HG02973 (cell line): ENCODE results near the gene RPTOR.

Experiments
- ATAC-seq: cut with Tn5 transposase; IDR thresholded peaks from one replicate; pipeline ENCODE4 v1.9.1; 2021; ENCODE audit warnings: moderate library complexity; ENCODE audit not compliant: unreplicated experiment

RPTOR gene

DNA sequence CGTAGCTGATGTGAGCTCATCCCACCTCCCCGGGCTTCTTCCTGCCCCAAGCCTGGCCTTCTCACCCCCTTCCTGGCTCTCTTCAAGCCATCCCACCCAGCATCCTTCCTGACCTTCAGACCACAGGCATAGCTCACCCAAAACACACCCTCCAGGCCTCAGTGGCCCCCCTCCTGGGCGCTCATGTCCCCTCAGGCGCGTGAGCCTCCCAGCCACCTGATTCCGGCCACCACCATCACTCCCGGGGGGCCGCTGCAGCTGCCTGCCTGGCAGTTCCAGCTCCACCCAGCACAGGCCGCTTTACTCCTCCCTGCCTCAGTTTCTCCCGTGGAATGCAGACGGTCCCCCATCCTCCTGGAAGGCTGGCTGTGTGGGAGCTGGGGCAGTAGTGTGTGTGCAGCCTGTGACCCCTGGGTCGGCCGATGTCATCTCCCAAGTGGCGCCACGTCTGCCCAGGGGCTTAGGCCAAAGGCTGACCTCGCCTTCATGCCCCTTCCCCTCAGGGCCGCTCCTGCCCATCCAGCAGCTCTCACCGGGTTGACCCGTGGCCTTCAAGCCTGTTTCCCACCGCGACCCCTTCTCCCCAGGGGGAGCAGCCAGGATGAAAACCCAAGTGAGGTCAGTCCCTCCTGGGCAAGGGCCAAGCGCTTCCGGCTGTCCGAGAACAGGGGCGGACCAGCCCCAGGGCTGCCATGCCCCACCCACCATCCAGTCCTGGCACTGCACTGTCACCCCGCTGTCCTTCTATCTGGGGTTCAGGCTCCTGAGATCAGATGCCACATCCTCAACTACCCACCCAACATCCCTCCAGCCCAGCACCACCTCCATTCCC lies 435.1 kb downstream of the RPTOR start:
- no peak for ATAC-seq

DNA sequence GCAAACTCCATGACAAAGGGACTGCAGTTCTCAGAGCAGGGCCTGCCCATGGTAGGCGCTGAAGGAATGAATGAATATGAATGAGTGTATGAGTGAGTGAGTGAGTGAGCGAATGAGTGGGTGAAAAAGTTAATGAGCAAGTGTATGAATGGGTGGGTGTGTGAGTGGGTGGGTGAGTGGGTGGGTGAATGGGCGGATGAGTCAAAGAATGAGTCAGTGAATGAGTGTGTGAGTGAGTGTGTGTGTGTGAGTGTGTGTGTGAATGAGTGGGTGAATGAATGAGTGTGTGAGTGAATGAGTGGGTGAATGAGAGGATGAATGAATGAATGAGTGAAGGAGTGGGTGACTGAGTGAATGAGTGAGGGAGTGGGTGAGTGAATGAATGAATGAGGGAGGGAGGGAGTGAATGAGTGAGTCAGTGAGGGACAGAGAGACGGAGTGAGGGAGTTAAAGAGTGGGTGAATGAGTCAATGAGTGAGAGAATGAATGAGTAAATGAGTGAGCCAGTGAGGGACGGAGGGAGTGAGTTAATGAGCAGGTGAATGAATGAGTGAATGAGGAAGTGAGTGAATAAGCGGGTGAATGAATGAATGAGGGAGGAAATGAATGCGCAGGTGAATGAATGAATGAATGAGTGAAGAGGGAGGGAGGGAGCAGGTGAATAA lies 435.9 kb downstream of the RPTOR start:
- ATAC-seq, result no peak

DNA sequence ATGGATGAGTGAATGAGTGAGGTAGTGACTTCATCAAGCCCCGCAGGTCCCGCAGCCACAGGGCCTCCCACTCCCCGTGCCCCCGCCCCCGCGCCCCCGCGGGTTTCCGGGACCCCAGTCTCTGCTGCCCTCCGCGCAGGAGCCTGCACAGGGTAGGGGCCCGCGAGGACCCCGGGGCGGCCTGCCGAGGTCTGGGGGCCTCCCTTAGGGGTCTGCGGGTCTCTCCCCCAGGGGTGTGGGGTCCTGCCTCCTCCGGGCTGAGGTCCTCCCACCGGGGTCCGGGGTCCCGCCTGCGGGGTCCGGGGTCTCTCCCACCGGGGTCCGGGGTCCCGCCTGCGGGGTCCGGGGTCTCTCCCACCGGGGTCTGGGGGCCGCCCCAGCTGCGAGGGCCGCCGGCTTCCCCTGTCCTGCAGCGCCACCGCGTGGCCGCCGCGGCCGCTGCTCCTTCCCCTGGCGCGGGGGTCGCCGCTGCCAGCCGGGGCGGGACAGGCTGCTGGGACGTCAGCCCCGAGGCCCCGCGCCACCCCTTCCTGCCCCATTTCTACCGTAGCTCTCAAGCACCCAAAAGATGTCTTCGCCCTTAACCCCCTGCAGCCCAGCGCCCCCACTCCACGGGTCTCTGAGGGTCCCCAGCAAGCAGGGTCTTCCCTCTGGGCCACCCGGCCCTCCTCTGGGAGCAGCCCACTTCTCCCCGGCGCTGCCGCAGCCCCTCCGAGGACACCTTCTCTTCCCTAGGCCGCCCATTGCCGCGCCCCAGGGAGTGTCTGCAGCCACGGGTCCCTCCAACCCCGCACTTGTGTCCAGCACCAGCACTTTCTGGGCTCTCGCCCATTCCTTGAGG lies 436.6 kb downstream of the RPTOR start:
- ATAC-seq, result no peak

DNA sequence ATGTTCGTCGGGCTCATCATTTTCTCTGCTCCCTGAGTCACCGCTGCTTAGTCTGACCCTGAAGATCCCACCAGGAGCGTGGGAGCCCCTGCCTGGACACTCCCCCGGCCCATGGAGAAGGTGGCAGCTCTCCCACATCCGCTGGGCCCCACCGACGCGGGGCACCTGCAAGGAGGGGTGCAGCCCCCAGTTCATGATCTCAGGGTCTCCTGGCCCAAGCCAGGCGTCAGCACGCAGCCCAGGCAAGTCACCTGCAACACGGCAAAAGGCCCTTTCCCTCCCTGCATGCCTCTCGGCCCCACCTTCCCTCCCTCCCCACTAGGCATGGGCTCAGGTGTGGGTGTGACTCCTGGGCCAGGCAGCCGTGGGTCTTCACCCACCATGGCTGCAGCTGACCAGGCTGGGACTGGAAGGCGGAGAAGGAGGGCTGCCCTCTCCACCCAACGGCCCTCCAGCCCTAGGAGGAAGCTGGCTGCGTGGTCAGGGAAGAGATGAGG lies 437.3 kb downstream of the RPTOR start:
- ATAC-seq, result no peak

DNA sequence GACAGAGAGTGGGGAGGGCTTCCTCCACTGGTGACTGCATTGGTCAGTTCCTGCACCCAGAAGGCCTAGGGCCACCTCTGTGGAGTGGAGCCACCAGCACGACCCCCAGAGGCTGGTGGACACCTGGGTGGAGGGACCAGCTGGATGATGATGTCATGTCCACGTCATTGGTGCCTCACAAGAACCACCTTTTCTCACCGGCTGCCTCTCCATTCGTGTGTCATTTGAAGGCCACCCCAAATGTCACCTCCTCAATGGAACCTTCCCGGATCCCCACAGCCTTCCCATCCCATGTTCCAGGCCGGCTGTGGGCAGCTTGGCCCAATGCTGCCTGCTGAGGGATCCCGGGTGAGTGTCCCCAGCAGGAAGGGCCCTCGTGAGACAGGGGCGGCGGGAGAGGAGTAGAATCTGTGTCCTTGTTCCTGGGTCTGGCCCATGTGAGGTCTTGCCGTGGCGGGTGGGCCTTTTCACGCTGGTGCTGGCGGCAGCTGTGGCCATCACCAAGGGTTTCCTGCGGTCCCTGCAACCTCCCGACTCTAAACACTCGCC lies 437.9 kb downstream of the RPTOR start:
- no peak for ATAC-seq

DNA sequence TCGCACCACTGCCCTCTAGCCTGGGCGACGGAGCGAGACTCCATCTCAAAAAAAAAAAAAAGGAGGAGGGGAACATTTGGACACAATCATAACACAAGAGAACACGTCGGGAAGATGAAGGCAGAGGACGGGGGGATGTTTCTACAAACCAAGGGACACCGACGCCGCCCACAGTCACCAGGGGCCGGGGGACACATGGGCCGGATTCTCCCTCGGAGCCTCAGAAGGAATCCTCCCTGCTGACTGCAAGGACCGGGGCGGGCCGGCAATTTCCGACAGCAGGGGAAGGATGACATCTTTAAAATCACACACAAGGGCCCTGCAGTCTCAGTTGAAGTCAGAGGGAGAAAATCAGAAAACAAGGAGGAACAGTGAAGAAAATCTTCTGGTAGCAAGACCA lies 438.9 kb downstream of the RPTOR start:
- ATAC-seq, result no peak

DNA sequence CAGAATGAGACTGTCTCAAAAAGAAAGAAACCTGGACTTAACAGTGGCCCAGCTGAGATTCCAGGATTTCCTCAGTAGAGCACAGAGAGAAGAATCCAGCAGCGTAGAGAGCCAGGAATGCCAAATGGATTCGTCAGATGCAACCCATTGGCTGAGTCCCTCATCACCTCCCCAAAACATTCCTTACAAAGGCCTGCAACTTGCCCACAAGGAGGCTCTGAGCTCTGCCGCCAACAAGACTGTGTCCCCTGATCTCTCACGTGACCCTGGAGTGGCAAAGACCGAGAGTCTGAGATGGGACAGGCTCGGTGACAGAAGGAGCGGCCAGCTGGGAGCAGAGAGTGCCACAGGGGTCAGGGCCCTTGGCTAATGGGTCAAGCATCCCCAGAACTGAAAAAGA lies 440.1 kb downstream of the RPTOR start:
- no peak for ATAC-seq

DNA sequence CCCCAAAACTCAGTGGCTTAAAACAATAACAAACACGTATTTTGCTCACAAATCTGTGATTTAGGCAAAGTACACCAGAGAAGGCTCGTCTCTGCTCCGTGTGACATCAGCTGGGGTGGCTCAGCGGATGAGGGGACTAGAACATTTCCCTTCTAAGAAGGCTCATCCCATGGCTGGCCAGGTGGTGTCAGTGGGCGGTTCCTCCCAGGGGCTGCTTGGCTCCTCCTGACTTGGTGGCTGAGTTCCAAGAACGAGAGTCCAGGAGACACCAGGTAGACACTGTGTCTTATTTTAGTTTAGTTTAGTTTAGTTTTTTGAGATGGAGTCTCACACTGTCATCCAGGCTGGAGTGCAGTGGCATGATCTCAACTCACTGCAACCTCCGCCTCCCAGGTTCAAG lies 441.4 kb downstream of the RPTOR start:
- ATAC-seq, result no peak

DNA sequence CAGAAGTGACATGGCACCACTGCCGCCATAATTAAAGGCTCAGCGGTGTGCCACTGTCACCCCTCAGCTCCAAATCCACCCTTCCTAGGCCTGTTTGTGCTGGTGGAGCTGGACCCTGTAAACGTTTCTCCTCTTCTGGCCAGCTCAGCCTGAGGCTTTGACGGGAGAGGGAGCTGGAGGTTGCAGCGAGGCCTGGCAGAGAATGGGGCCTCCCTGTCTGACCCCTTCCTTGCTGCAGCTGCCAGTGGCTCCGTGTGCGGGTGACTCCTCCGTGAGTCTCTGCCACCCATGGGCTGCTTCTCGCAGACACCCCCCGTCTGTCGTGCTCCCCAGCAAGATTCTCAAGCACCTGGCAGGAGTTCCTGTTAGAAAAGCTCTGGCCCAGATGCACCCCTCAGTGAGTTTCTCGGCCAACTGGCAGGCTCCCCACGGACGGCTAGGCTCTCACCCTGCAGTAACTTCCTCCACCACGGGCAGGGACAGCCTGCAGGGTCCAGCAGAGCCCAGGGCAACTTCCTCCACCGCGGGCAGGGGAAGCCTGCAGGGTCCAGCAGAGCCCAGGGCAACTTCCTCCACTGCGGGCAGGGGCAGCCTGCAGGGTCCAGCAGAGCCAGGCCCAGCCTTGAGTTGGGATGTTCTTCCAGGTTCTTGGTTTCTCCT lies 442.3 kb downstream of the RPTOR start:
- no peak for ATAC-seq

DNA sequence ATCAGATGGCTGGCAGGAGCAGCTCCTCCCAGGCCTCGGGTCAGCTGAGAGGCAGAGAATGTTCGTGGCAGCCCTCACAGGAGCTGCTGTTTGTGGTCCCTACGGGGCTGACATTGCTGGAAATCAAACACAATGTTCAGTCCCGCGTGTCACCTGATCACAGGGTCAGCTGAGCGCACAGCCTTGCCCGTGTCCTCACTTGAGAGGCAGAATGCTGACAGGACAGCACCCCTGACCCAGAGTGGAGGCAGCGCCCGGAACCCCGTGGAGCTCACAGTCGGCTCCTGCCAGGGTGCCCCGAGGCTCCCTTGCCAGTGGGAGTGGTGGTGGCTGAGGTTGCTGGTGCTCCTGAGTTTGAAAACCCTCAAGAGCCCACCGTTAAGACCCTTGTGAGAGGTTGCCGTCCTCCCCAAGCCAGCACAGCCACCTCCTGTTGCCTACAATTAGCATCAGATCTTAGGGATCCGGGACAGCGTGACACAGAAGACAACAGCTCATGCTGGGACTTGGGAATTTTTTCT lies 443.4 kb downstream of the RPTOR start:
- ATAC-seq, result no peak

DNA sequence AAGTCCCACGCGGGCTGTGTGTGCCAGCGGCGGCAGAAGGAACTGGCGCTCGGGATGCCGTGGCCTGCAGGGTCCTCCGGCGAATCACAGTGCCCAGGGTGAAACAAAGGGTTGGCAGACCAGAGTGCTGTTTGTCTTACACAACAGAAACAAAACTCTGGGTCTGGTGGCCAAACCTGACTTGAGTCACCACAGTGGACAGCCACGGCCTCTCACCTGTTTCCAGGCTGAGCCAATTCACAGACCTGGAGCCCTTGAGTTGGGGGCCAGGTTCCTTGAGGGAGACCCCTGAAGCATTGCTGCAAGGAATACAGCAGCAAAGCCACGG lies 444.9 kb downstream of the RPTOR start:
- no peak for ATAC-seq

DNA sequence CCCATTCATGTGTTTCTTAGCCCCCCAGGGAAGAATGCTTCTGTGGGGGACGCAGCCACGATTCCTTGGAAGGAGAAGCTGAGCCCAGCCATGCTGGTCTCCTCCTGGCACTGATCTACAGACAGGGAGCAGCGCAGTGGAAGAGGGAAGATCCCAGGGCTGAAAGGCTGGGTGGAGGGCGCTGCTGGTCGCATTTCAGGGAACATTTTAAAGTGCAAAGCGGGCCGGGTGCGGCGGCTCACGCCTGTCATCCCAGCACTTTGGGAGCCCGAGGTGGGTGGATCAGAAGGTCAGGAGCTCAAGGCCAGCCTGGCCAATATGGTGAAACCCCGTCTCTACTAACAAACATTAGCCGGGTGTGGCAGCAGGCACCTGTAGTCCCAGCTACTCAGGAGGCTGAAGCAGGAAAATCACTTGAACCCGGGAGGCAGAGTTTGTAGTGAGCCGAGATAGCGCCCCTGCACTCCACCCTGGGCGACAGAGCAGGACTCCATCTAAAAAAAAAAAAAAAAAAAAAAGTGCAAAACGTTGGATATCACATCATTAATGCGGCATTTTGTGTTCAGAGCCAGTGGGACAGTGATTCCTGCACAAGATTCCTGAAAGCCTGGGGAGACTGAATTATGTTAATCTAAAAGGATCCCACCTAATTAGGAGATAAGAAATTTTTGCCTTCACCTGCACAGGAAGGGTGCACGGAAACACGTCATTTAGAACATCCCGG lies 446.4 kb downstream of the RPTOR start:
- no peak for ATAC-seq

DNA sequence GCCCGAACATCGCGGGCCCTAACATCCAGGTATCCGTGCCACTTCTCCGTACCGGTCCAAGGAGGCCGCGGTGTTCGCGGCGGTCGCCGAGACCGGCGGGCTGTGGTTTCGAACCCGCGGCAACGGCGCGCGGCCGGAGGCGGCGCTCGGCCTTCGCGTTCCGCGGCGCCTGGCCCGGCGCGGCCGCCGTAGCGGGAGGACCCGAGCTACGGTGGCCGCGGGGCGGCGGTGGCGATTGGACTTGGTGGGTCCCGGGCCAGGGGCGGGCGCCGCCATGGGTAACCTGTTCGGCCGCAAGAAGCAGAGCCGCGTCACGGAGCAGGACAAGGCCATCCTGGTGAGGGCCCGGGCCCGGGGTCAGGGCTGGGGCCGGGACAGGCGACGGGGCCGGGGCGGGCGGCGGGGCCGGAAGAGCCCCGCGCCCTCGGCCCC lies 447.0 kb downstream of the RPTOR start, which contains the start of gene CHMP6:
Gene CHMP6 (plus strand): TSS at position 197 of the 432 bp plus-strand sequence. CDS start 78 bp downstream, at position 275.
- no peak for ATAC-seq

DNA sequence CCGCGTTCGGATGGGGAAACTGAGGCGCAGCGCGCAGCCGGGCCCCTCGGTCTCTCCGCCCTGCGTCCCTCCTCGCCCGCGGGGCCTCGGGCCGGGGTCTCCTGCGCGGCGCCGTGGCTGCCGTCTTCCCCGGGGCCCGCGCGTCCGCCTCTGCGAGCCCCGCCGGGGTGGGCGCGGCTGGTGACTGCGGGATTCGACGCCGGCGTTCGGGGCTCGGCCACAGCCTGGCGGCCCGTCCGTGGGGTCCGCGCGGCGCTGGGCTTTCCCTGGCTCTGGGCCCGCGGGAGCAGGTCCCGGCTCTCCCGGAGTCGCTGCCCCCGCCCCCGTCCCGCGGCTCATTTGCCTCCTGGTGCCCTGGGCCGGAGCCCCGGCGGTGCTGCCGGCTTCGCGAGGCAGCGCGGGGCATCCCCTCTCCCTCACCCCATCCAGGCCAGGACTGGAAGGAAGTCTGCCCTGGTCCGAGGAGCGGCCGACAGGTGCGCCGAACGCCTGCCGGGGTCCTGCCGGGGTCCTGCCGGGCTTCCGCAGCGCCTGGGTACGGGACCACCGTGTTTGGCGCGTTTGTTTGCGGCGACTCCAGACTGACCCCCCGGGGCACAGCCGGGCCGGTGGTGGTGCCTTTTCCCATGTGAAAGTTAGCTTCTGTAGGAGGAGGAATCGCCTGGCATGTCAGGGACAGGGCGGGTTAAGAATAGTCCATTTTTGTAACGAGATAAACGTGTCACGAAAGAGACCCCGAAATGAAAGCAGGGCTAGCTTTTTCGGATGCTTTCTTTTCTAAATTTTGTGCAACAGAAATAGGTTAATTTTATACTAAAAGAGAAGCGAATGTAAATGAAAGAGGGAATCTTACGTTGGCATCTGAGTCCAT lies 447.7 kb downstream of the RPTOR start:
- no peak for ATAC-seq

DNA sequence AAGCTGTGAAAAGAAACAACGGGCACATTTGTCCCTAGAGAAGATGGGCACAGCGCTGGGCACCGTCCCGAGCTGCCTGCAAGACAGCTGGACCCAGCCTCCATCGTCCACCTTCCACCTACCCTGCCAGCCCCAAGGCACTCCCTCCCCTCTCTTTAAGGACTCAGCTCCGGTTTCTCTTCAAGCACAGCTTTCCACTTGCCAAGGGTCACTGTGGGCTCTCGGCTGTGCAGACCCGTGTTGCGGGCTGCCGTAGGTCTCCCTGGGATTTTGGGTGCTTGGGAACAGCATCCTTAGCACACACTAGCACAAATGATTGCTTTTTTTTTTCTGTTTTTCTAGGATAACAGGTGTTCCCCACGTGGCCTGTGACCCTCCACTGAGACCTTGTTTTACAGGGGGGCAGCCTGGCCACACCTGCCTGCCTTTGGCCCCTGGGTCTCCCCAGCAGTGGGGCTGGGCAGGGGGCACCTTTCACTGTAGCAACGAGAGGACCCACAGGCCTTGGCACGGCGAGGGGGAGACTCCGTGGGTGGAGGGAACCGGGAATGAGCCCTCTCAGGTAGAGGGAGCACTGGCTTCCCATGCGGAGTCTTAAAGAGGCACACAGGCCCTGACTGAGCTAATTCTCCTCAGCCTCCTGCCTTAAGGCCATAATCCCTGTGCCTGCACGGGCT lies 448.4 kb downstream of the RPTOR start:
- no peak for ATAC-seq

DNA sequence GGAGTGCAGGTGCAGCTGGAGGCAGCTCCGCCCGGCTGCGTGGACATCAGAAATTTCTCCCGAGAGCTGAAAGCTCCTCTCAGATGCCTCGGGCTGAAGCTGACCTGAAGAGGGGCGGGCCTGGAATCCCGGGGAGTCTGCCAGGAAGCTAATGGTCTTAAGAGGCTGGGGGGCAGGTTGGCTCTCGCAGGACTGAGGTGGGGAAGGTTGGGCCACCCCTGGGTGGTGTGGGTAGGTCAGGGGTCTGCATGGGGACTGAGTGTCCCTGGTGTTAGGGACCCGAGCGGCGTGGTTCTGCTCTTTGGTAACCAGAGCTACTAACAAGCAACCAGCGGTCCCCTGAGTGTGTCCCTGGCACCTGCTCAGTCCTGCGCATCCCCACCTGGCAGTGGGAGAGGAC lies 450.5 kb downstream of the RPTOR start:
- no peak for ATAC-seq

DNA sequence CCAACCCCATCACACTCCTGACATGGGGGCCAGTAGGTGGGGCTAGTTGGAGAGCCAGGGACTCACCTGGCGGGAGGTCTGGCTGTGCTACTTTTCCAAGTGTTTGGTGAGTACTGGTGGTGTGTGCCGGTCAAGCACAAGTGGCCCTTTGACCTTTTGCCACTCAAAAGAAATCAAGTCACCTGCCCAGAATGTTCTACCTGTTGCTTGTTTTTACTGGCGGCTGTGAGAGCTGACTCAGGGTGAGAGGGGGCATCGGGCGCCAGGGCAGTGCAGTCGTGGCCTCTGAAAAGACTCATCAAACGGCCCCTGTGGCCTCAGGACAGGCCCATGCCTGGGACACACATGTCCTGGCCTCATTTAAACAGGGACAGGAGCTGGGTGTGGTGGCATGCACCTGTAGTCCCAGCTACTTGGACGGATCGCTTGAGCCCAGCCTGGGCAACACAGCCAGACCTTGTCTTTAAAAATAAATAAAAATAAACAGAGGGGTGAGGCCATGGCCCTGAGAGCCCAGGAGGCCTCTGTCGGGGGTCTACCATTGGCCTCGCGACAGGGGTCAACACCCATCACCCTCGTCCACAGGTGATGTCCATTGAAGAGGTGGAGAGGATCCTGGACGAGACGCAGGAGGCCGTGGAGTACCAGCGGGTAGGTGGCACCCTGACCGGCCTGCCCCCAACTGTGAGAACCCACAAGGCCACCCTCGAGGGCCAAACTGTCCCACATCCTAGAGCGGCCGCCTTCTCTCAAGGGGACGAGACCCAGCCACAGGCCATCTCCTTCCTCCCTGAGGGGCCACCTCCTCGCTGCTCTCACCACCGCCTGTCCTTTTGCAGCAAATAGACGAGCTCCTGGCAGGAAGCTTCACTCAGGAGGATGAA lies 452.0 kb downstream of the RPTOR start:
- ATAC-seq, result no peak
